Testis (tissue), 3 donors: ENCODE data around the gene CACNA1D. TPM values are rescaled to one million over a fixed set of nuclear protein-coding genes. Genes with fewer than 3 reads are reported as not detected.

Experiments
- polyA plus RNA-seq: library from polyadenylated mRNA; stranded (reverse); fragments of 350-450 nt; fragmentation: Illumina TruSeq; extraction: RNeasy Lipid Tissue Mini Kit (QIAGEN cat#74804); gene quantifications from one replicate; pipeline ENCODE4 v1.2.3, GENCODE V29; 2014; ENCODE audit warnings: low read depth, low replicate concordance; ENCODE audit not compliant: insufficient read depth
- small RNA-seq, 2 donors: library from RNA; depleted of rRNA; stranded (forward); fragments of <200 nt; gene quantifications; one replicate each; pipeline ENCODE3, GENCODE V24; 2016
- total RNA-seq, 2 donors: library from RNA; depleted of rRNA; stranded (reverse); fragments of >200 nt; gene quantifications; one replicate each; pipeline ENCODE4 v1.2.3, GENCODE V29; 2016

Gene CACNA1D
- total and polyA plus RNA-seq, 3 donors from 2014 or later: 8.0 to 39.0 (median 37.6) TPM

Small RNA genes lying within 50 kb of the gene (small RNA-seq; reads per million reads assigned to genes)
- gene AC012467.1: 0 reads per million in 2 donors
- gene RF00154: 193 to 373 reads per million in 2 donors

Other genes with a start within 250 kb of the CACNA1D start
- gene TKT, start 238.6 kb upstream of the CACNA1D start, total RNA-seq: 100 to 1,000 TPM; 112 to 184 TPM
- 99.9 TPM for gene TKT, start 238.6 kb upstream of the CACNA1D start, polyA plus RNA-seq
- gene DCP1A, start 147.1 kb upstream of the CACNA1D start, total RNA-seq: 10 to 100 TPM; 31.3 to 35.6 TPM
- 20.9 TPM for gene DCP1A, start 147.1 kb upstream of the CACNA1D start, polyA plus RNA-seq